Measurements from ENCODE around the gene KRTAP10-7. TPM values are rescaled to one million over a fixed set of nuclear protein-coding genes. Genes with fewer than 3 reads are reported as not detected.
A peak's percentile ranks its signal among the peaks of the same experiment; 100 is the strongest.
"Not testable (repeated sequence)": the region's sequence is repeated elsewhere in the genome, so short reads cannot be mapped to it uniquely, and the experiment has no call there.

The KRTAP10-7 gene
- total and polyA plus RNA-seq, 2 of the 13 experiments (the other 11 are each of a cell fraction or from before 2014, with no cell fraction given), result not detected

DNA sequence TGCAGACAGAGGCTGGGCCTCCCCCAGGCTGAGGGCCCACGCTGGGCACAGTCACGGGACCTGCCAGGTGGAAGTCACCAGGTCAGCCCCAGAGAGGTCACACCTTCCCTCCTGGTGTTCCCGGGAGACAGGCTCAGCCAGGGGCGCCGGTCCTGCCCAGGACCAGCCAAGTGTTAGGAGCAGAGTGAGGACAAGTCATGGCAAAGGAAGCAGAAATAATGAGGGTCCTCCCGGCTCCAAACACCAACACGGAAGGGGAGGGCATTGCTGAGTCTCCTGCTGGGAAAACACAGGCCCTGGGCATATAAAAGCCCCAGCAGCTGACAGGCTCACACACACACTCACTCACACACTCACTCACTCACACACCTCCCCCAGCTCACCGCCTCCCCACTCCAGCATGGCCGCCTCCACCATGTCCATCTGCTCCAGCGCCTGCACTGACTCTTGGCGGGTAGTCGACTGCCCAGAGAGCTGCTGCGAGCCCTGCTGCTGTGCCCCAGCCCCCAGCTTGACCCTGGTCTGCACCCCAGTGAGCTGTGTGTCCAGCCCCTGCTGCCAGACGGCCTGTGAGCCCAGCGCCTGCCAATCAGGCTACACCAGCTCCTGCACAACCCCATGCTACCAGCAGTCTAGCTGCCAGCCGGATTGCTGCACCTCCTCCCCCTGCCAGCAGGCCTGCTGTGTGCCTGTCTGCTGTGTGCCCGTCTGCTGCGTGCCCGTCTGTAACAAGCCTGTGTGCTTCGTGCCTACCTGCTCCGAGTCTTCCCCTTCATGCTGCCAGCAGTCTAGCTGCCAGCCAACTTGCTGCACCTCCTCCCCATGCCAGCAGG, 36.8 kb downstream of the KRTAP10-7 start, which contains the start of gene KRTAP10-10 (continued):
- TF ChIP-seq, protein P1, sequence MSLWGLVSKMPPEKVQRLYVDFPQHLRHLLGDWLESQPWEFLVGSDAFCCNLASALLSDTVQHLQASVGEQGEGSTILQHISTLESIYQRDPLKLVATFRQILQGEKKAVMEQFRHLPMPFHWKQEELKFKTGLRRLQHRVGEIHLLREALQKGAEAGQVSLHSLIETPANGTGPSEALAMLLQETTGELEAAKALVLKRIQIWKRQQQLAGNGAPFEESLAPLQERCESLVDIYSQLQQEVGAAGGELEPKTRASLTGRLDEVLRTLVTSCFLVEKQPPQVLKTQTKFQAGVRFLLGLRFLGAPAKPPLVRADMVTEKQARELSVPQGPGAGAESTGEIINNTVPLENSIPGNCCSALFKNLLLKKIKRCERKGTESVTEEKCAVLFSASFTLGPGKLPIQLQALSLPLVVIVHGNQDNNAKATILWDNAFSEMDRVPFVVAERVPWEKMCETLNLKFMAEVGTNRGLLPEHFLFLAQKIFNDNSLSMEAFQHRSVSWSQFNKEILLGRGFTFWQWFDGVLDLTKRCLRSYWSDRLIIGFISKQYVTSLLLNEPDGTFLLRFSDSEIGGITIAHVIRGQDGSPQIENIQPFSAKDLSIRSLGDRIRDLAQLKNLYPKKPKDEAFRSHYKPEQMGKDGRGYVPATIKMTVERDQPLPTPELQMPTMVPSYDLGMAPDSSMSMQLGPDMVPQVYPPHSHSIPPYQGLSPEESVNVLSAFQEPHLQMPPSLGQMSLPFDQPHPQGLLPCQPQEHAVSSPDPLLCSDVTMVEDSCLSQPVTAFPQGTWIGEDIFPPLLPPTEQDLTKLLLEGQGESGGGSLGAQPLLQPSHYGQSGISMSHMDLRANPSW (CRISPR knock-in tag; IDR thresholded peaks at IDR 0.05; ENCODE audit: borderline replicate concordance), result no peak
- TF ChIP-seq, protein P2, sequence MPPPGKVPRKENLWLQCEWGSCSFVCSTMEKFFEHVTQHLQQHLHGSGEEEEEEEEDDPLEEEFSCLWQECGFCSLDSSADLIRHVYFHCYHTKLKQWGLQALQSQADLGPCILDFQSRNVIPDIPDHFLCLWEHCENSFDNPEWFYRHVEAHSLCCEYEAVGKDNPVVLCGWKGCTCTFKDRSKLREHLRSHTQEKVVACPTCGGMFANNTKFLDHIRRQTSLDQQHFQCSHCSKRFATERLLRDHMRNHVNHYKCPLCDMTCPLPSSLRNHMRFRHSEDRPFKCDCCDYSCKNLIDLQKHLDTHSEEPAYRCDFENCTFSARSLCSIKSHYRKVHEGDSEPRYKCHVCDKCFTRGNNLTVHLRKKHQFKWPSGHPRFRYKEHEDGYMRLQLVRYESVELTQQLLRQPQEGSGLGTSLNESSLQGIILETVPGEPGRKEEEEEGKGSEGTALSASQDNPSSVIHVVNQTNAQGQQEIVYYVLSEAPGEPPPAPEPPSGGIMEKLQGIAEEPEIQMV (CRISPR knock-in tag; IDR thresholded peaks at IDR 0.05; ENCODE audit: low read depth), result no peak
- TF ChIP-seq XRCC5 (optimal IDR thresholded peaks at IDR 0.05; ENCODE audit: low read length) (no peak), BATF2 (CRISPR knock-in tag; IDR thresholded peaks at IDR 0.05) (no peak), MIXL1 (CRISPR knock-in tag; IDR thresholded peaks at IDR 0.05) (no peak)

- WGBS (ENCODE audit: low lambda C conversion rate), result 10% methylated on average over 2 of the region's 12 CpGs
- DNase-seq (ENCODE audit: low spot score); H3K4me2 ChIP-seq (ENCODE audit: low read depth, low read length); FAIRE-seq; H4K20me1 ChIP-seq (ENCODE audit: insufficient read depth, low read length); CTCF ChIA-PET (ENCODE audit: low intra/inter-chr PET ratio, low total read pairs); H3K9ac ChIP-seq (ENCODE audit: insufficient read depth, low read depth, low read length); H3K27me3 ChIP-seq (ENCODE audit: control insufficient read depth in 1 of 2, insufficient read depth in 2 of 2, low read length in 2 of 2); H3K9me3 ChIP-seq (ENCODE audit: low read length); BruUV-seq (replicated peaks); H2AFZ ChIP-seq (ENCODE audit: low read length); H3K36me3 ChIP-seq (replicated peaks in 1 of 2; ENCODE audit: control insufficient read depth in 1 of 2, insufficient read depth in 2 of 2, low read length in 2 of 2); in situ Hi-C loops (cut with HindIII; ENCODE audit: extremely low pct_ligation_motif_present, low pct_unique_long_range_greater_than_20kb); H3K79me2 ChIP-seq (ENCODE audit: insufficient read depth, low read length); H3K27ac ChIP-seq (ENCODE audit: extremely low read length, insufficient read depth, low read length); H3K4me1 ChIP-seq (ENCODE audit: insufficient read depth, low read length); POLR2A ChIA-PET; H3K4me3 ChIP-seq (replicated peaks in 1 of 3; ENCODE audit: insufficient read depth in 1 of 3, low read depth in 2 of 3, low read length in 3 of 3): not testable (repeated sequence)
- intact Hi-C loops (cut with micrococcal nuclease; ENCODE audit: unreplicated experiment), result loop anchor here (10.0 kb wide), 1 partner anchor 57 kb away; the partner anchor contains the start of gene KRTAP10-12
- peak; percentile 84 for ATAC-seq
Measured at GRCh38 chr21:44637851-44638348, 37.5 kb downstream of the KRTAP10-7 start.

DNA sequence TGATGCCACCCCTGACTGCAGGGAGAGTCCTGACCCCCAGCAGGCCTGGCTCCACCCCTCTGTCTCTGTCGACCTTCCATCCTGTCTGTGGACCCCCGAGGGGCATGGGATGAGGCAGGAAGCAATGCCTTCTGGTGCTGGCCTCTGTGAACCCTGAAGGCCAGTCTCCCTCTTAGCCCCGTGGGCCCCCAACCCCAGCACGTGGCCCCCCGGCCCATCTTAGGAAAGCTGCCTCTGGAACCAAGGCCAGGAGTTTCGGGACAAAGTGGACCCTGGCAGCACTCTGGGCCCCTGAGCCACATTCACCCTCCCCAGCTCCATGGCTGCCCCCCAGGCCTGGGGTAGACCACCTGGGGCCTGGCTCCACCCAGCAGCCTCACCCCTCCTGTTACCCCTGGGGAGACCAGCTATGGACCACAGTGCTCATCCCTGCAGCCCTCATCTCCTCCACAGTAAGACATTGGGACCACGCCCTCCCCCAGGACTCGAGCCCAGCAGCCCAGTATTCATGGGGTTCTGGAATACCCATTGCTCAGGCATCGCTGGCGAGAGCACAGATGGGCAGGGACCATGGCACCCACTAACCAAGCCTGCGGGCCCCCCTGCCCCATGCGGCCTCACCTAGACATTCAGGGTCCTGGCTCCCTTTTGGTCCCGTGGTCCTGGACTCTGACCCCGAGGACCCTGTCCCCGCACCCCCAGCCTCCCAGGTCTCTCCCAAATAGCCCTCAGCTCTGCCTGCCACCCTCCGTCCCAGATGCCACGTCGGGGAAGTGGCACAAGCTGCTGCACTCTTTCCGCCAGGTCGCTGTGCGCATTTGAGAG, 38.3 kb downstream of the KRTAP10-7 start:
- DNase-seq (ENCODE audit: low spot score); H3K79me2 ChIP-seq (ENCODE audit: insufficient read depth, low read length); H3K4me1 ChIP-seq (ENCODE audit: insufficient read depth, low read length); BruUV-seq (replicated peaks); H2AFZ ChIP-seq (ENCODE audit: low read length); ATAC-seq; H3K27ac ChIP-seq (ENCODE audit: extremely low read length, insufficient read depth, low read length); CTCF ChIA-PET (ENCODE audit: low intra/inter-chr PET ratio, low total read pairs); H4K20me1 ChIP-seq (ENCODE audit: insufficient read depth, low read length); H3K4me3 ChIP-seq (replicated peaks in 1 of 3; ENCODE audit: insufficient read depth in 1 of 3, low read depth in 2 of 3, low read length in 3 of 3); in situ Hi-C loops (cut with HindIII; ENCODE audit: extremely low pct_ligation_motif_present, low pct_unique_long_range_greater_than_20kb); H3K9ac ChIP-seq (ENCODE audit: insufficient read depth, low read depth, low read length); H3K36me3 ChIP-seq (replicated peaks in 1 of 2; ENCODE audit: control insufficient read depth in 1 of 2, insufficient read depth in 2 of 2, low read length in 2 of 2); POLR2A ChIA-PET; H3K4me2 ChIP-seq (ENCODE audit: low read depth, low read length); FAIRE-seq; H3K9me3 ChIP-seq (ENCODE audit: low read length); H3K27me3 ChIP-seq (ENCODE audit: control insufficient read depth in 1 of 2, insufficient read depth in 2 of 2, low read length in 2 of 2): not testable (repeated sequence)
- 42% methylated on average over 10 of the region's 21 CpGs for WGBS (ENCODE audit: low lambda C conversion rate)
- intact Hi-C loops (cut with micrococcal nuclease; ENCODE audit: unreplicated experiment), result loop anchor here (10.0 kb wide), 1 partner anchor 56 kb away; the partner anchor contains the start of gene KRTAP10-12

All from HepG2 (cell line).